OCI-LY1 (cell line): ENCODE results near the gene PYGM.

Source experiments
- H2AFZ ChIP-seq: fragments of 200-600 bp; sonication (generic), shearing (Covaris generic); 2 replicates; pipeline ENCODE4 v1.6.0; 2014; ENCODE audit warnings: antibody characterized with exemption, mild to moderate bottlenecking, low read length
- H3F3A ChIP-seq: fragments of 200-600 bp; sonication (generic), shearing (Covaris generic); 2 replicates; pipeline ENCODE4 v1.6.0; 2014; ENCODE audit warnings: mild to moderate bottlenecking, antibody characterized with exemption, low read length, moderate library complexity; ENCODE audit not compliant: insufficient read depth
- H3K27ac ChIP-seq: fragments of 200-600 bp; sonication (generic); 2 replicates; pipeline ENCODE4 v1.5.1; 2014; ENCODE audit warnings: low read length, mixed run types, mild to moderate bottlenecking, low read depth; ENCODE audit not compliant: poor library complexity, severe bottlenecking
- H3K27me3 ChIP-seq: fragments of 200-600 bp; sonication (generic); 2 replicates; pipeline ENCODE4 v1.6.0; 2014; ENCODE audit warnings: antibody characterized with exemption, mild to moderate bottlenecking, low read length, moderate library complexity; ENCODE audit not compliant: insufficient read depth
- H3K36me3 ChIP-seq: fragments of 200-600 bp; sonication (generic); 2 replicates; pipeline ENCODE4 v1.6.1; 2014; ENCODE audit warnings: mild to moderate bottlenecking, antibody characterized with exemption, low read length, moderate library complexity, mixed read lengths; ENCODE audit not compliant: insufficient read depth
- H3K4me1 ChIP-seq: fragments of 200-600 bp; sonication (generic); 2 replicates; pipeline ENCODE4 v1.5.1; 2014; ENCODE audit warnings: mild to moderate bottlenecking, low read length, moderate library complexity; ENCODE audit not compliant: insufficient read depth, severe bottlenecking
- H3K4me2 ChIP-seq: fragments of 200-600 bp; sonication (generic), shearing (Covaris generic); 2 replicates; pipeline ENCODE4 v1.6.1; 2014; ENCODE audit warnings: low read length
- H3K4me3 ChIP-seq: fragments of 200-600 bp; sonication (generic); 2 replicates; pipeline ENCODE4 v1.5.1; 2014; ENCODE audit warnings: low read length, low read depth, mild to moderate bottlenecking, mixed read lengths; ENCODE audit not compliant: poor library complexity, severe bottlenecking
- H3K79me2 ChIP-seq: fragments of 200-600 bp; shearing (Covaris generic); 2 replicates; pipeline ENCODE4 v1.6.1; 2016; ENCODE audit warnings: mixed run types, low read length, mixed read lengths; ENCODE audit not compliant: insufficient read depth
- H3K9ac ChIP-seq: fragments of 200-600 bp; sonication (generic), shearing (Covaris generic); 2 replicates; pipeline ENCODE4 v1.6.1; 2014; ENCODE audit warnings: mild to moderate bottlenecking, low read length, mixed read lengths
- H3K9me2 ChIP-seq: fragments of 200-600 bp; sonication (generic), shearing (Covaris generic); 2 replicates; pipeline ENCODE4 v1.6.1; 2014; ENCODE audit warnings: low read depth, mild to moderate bottlenecking, low read length, mixed read lengths
- H3K9me3 ChIP-seq: fragments of 200-600 bp; shearing (Covaris generic); 2 replicates; pipeline ENCODE4 v1.6.1; 2014; ENCODE audit warnings: low read length, mixed read lengths
- H4K20me1 ChIP-seq: fragments of 200-600 bp; sonication (generic), shearing (Covaris generic); 2 replicates; pipeline ENCODE4 v1.6.0; 2016; ENCODE audit warnings: mild to moderate bottlenecking, low read length; ENCODE audit not compliant: insufficient read depth
- EZH2 ChIP-seq: fragments of 200-600 bp; sonication (generic), shearing (Covaris generic); IDR thresholded peaks from 2 replicates; pipeline ENCODE4 v1.8.0; 2017; ENCODE audit warnings: borderline replicate concordance, mixed run types, mild to moderate bottlenecking, antibody characterized with exemption, low read length, moderate library complexity, mixed read lengths
- TF ChIP-seq, protein P1 (sequence below): fragments of 200-600 bp; sonication (generic), shearing (Covaris generic); IDR thresholded peaks from 2 replicates; pipeline ENCODE4 v1.5.1; 2017; ENCODE audit warnings: mild to moderate bottlenecking, antibody characterized with exemption, low read length, moderate library complexity, mixed read lengths

PYGM gene

GRCh38 chr11:64715756-64716472, 43.9 kb downstream of the PYGM start:
- no peak overlapping the region for H3K4me3 ChIP-seq
- no peaks in the 10 kb centered on the region for H3K36me3 ChIP-seq
- no peak overlapping the region for H3K27ac ChIP-seq
- H3K4me1 ChIP-seq, result no peaks in the 10 kb centered on the region
- no peaks in the 10 kb centered on the region for H4K20me1 ChIP-seq
- no peak overlapping the region for H3K4me2 ChIP-seq
- no peak overlapping the region for H2AFZ ChIP-seq
- H3K9me3 ChIP-seq, result no peaks in the 10 kb centered on the region
- no peak overlapping the region for H3K9ac ChIP-seq
- no peak for TF ChIP-seq EZH2
- TF ChIP-seq, protein P1, sequence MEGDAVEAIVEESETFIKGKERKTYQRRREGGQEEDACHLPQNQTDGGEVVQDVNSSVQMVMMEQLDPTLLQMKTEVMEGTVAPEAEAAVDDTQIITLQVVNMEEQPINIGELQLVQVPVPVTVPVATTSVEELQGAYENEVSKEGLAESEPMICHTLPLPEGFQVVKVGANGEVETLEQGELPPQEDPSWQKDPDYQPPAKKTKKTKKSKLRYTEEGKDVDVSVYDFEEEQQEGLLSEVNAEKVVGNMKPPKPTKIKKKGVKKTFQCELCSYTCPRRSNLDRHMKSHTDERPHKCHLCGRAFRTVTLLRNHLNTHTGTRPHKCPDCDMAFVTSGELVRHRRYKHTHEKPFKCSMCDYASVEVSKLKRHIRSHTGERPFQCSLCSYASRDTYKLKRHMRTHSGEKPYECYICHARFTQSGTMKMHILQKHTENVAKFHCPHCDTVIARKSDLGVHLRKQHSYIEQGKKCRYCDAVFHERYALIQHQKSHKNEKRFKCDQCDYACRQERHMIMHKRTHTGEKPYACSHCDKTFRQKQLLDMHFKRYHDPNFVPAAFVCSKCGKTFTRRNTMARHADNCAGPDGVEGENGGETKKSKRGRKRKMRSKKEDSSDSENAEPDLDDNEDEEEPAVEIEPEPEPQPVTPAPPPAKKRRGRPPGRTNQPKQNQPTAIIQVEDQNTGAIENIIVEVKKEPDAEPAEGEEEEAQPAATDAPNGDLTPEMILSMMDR, result no peak
- no peaks in the 10 kb centered on the region for H3F3A ChIP-seq
- no peaks in the 10 kb centered on the region for H3K9me2 ChIP-seq
- peaks cover 12% of the 10 kb centered on the region; the same call in 1 of the 2 replicates for H3K27me3 ChIP-seq
- H3K79me2 ChIP-seq, result no peaks in the 10 kb centered on the region

DNA sequence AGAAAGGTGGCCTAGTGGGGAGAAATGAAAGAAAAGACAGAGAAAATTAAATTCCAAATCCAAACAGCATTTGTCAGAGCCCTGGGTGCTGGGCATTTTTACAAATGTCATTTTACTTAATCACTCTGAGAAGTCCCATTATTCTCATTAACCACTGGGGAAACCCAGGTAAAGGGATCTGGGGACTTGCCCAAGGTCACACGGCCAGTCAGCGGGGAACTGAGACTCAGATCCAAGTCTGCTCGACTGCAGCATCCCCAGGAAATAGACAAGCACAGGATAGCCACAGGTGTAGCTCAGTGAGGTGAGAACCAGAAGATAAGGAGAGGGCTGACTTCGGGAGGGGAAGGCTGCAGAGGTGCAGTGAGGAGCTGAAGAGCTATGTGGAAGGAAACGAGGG, 44.7 kb downstream of the PYGM start:
- no peak overlapping the region for H3K4me2 ChIP-seq
- H3K27me3 ChIP-seq, result peaks cover 12% of the 10 kb centered on the region; the same call in 1 of the 2 replicates
- H3K36me3 ChIP-seq, result no peaks in the 10 kb centered on the region
- H3K79me2 ChIP-seq, result no peaks in the 10 kb centered on the region
- no peak overlapping the region for H3K4me3 ChIP-seq
- H3K9ac ChIP-seq, result no peak overlapping the region
- no peak for TF ChIP-seq EZH2
- TF ChIP-seq, protein P1, result no peak
- no peaks in the 10 kb centered on the region for H3K9me2 ChIP-seq
- H3F3A ChIP-seq, result no peaks in the 10 kb centered on the region
- no peaks in the 10 kb centered on the region for H4K20me1 ChIP-seq
- H3K9me3 ChIP-seq, result no peaks in the 10 kb centered on the region
- no peak overlapping the region for H3K27ac ChIP-seq
- no peaks in the 10 kb centered on the region for H3K4me1 ChIP-seq
- H2AFZ ChIP-seq, result no peak overlapping the region

DNA sequence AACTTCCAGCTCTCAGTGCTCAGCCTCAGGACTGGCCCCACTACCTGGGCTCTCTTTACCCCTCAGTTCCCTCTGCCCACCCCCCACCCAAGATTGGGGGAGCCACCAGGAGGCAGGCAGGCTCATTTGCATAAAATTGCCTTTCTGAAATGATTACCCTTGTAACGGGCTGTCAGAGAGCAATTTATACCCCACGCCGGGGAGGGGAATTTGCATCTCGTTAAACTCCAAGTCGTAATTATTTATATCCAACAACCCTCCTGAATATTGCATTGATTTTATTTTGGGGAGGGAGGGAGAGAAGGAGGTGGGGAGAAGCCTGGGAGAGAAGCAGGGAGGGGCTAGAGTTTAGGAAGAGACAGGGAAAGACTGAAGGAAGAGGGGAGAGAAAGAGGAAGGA, 45.1 kb downstream of the PYGM start:
- Histone ChIP-seq H2AFZ (no peak overlapping the region), H3F3A (no peaks in the 10 kb centered on the region), H3K4me1 (no peaks in the 10 kb centered on the region), H3K9me2 (no peaks in the 10 kb centered on the region), H3K27ac (no peak overlapping the region), H3K4me3 (no peak overlapping the region), H3K9ac (no peak overlapping the region), H3K9me3 (no peaks in the 10 kb centered on the region), H3K79me2 (no peaks in the 10 kb centered on the region), H3K27me3 (peaks cover 9% of the 10 kb centered on the region; the same call in 1 of the 2 replicates), H4K20me1 (no peaks in the 10 kb centered on the region), H3K4me2 (no peak overlapping the region), H3K36me3 (no peaks in the 10 kb centered on the region)
- TF ChIP-seq EZH2, result no peak
- TF ChIP-seq, protein P1, result no peak
